Right atrium auricular region (tissue), 2 donors: ENCODE measurements around the gene TSSK6. TPM values are rescaled to one million over a fixed set of nuclear protein-coding genes. Genes with fewer than 3 reads are reported as not detected.

Experiments
- DNase-seq: peaks from one replicate; pipeline ENCODE4 v3.0.0-alpha.2; 2019; ENCODE audit warnings: low spot score
- H3K27ac ChIP-seq, 2 donors: fragments of 200-600 bp; sonication (generic); 1 replicate in 1 of 2; 2 replicates in 1 of 2; pipeline ENCODE4 v1.5.1; 2016 to 2019
- H3K27me3 ChIP-seq, 2 donors: fragments of 200-600 bp; sonication (generic); one replicate each; pipeline versions ENCODE4 v1.5.1 to v1.6.0; 2017 to 2019
- H3K36me3 ChIP-seq: fragments of 200-600 bp; sonication (generic); one replicate; pipeline ENCODE4 v1.5.1; 2016
- H3K4me1 ChIP-seq, 2 donors: fragments of 200-600 bp; sonication (generic); one replicate each; pipeline versions ENCODE4 v1.5.1 to v1.6.0; 2017 to 2019
- H3K4me3 ChIP-seq, 2 donors: fragments of 200-600 bp; sonication (generic); 1 replicate in 1 of 2; 2 replicates in 1 of 2; pipeline ENCODE4 v1.5.1; 2017 to 2019; ENCODE audit warnings: mild to moderate bottlenecking in 1 of 2, moderate library complexity in 1 of 2
- H3K9me3 ChIP-seq, 2 donors: fragments of 200-600 bp; sonication (generic); one replicate each; pipeline ENCODE4 v1.5.1; 2019
- CTCF ChIP-seq, 2 donors: fragments of 200-600 bp; sonication (generic); IDR thresholded peaks; one replicate each; pipeline ENCODE4 v1.5.1; 2019; ENCODE audit warnings: antibody characterized with exemption in 2 of 2
- total RNA-seq, 2 donors: library from RNA; depleted of rRNA; stranded (reverse); fragments of >200 nt; gene quantifications; one replicate each; pipeline ENCODE4 v1.1.0, GENCODE V29; 2016

TSSK6 gene
- total RNA-seq, 2 donors from 2014 or later, result 1.2 to 1.3 TPM

DNA sequence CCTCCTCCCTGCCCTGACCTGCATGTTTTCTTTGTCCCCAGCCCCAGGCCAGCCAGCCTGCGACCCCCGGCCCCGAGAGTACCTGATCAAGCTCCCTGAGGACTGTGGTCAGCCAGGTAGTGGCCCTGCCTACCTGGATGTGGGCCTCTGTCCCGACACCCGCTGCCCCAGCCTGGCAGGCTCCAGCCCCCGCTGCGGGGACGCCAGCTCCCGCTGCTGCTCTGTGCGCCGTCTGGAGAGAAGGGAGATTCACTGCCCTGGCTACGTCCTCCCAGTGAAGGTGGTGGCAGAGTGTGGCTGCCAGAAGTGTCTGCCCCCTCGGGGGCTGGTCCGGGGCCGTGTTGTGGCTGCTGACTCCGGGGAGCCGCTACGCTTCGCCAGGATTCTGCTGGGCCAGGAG, 28.3 kb upstream of the TSSK6 start:
- Histone ChIP-seq H3K27me3 (peaks cover 11 to 19% of the 10 kb centered on the region in 2 donors), H3K4me3 (no peak overlapping the region), H3K27ac (no peak overlapping the region), H3K4me1 (peaks cover 0 to 47% of the 10 kb centered on the region in 2 donors), H3K36me3 (no peaks in the 10 kb centered on the region), H3K9me3 (no peaks in the 10 kb centered on the region)
- DNase-seq, result no peak
- no peak for TF ChIP-seq CTCF (IDR thresholded peaks at IDR 0.05)

- H3K27me3 ChIP-seq, result peaks cover 11 to 19% of the 10 kb centered on the region in 2 donors
- H3K4me1 ChIP-seq, result peaks cover 0 to 48% of the 10 kb centered on the region in 2 donors
- no peak overlapping the region for H3K27ac ChIP-seq
- H3K36me3 ChIP-seq, result no peaks in the 10 kb centered on the region
- DNase-seq, result no peak
- H3K4me3 ChIP-seq, result no peak overlapping the region
- H3K9me3 ChIP-seq, result no peaks in the 10 kb centered on the region
- no peak for TF ChIP-seq CTCF (IDR thresholded peaks at IDR 0.05)
These were observed 27.8 kb upstream of the TSSK6 start for GRCh38 chr19:19543101-19543500.

DNA sequence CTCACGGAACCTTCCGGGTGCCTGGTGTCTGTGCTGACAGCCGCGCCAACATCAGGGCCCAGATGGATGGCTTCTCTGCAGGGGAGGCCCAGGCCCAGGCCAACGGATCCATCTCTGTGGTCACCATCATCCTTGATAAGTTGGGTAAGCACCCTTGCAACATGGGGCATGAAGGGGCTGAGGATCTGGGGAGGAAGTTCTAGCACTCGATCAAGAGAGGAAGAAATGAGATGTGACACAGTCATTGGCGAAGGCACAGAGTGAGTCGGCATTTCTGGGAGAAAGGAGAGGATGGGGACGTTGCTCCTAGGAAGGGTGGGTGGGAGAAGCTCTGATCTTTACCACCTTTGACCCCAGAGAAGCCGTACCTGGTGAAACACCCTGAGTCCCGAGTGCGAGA, 27.2 kb upstream of the TSSK6 start:
- Histone ChIP-seq H3K36me3 (no peaks in the 10 kb centered on the region), H3K9me3 (no peaks in the 10 kb centered on the region), H3K27ac (no peak overlapping the region), H3K27me3 (peaks cover 11 to 19% of the 10 kb centered on the region in 2 donors), H3K4me1 (peaks cover 0 to 48% of the 10 kb centered on the region in 2 donors), H3K4me3 (no peak overlapping the region)
- DNase-seq, result no peak
- TF ChIP-seq CTCF (IDR thresholded peaks at IDR 0.05), result no peak

- Histone ChIP-seq H3K36me3 (no peaks in the 10 kb centered on the region), H3K27me3 (peaks cover 11 to 19% of the 10 kb centered on the region in 2 donors), H3K4me1 (peaks cover 0 to 44% of the 10 kb centered on the region in 2 donors), H3K9me3 (no peaks in the 10 kb centered on the region), H3K27ac (no peak overlapping the region), H3K4me3 (no peak overlapping the region)
- DNase-seq, result no peak
- TF ChIP-seq CTCF (IDR thresholded peaks at IDR 0.05), result no peak
These were observed 26.3 kb upstream of the TSSK6 start for GRCh38 chr19:19541616-19542015.

DNA sequence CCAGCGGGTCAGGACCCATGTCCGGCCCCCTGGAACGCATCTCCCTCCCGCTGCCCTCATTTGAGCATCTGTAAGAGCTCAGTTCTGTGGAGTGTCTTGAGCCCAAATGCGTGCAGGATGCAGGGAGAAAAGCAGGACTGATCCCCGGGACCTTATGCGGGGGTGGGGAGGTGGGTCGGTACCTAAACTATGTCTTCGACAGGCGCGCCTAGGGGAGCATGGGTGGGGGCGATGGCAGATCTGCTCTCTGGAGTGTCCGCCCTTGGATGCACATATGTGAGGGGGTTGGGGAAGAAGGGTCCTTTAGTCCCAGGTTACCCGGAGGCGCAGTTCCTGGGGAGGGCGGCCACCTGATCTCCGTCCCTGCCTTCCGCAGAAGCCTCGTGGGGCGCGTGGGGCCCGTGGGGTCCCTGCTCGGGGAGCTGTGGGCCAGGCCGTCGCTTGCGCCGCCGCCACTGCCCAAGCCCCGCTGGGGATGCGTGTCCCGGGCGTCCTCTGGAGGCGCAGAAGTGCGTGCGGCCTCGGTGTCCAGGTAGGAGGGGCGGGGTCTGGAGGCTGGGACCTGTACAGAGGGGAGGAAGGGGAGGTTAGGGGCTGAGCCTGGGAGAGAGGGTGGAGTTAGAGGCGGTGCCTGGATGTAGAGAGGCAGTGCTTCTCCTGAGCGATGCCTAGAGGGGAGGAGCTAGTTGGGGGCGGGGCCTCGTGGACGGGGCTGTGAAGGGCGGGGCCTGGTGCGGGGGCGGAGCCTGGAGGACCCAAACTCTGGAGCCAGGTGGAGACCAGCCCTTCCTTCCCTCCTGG, 25.6 kb upstream of the TSSK6 start:
- Histone ChIP-seq H3K27ac (no peak overlapping the region), H3K4me3 (peak overlapping the region in 1 of 2 donors; percentile 34), H3K4me1 (peaks cover 0 to 41% of the 10 kb centered on the region in 2 donors), H3K9me3 (no peaks in the 10 kb centered on the region), H3K36me3 (no peaks in the 10 kb centered on the region), H3K27me3 (peaks cover 11 to 19% of the 10 kb centered on the region in 2 donors)
- DNase-seq, result no peak
- TF ChIP-seq CTCF (IDR thresholded peaks at IDR 0.05), result no peak
